IMR-90 (cell line): Measurements from ENCODE around the gene TUSC2. TPM values are rescaled to one million over a fixed set of nuclear protein-coding genes. Genes with fewer than 3 reads are reported as not detected.

ENCODE experiments used
- ATAC-seq: fragments of 200-7000 bp; cut with Tn5 transposase; 2 replicates; pipeline ENCODE4 v1.9.1; 2020; ENCODE audit warnings: low read depth, mild to moderate bottlenecking, moderate library complexity
- BruUV-seq: library from RNA; stranded (reverse); fragments of 400-500 nt; replicated peaks from 2 replicates; lab custom pipeline; 2021; lab: Mats Ljungman, UMichigan
- CTCF ChIA-PET: fragments of 300-600 bp; formaldehyde crosslinking; extraction: SDS; loops from one replicate; lab custom pipeline; 2021; ENCODE audit warnings: antibody characterized with exemption; lab: Yijun Ruan, JAX
- POLR2A ChIA-PET: fragments of 300-600 bp; sonication (Branson Sonifier 250); formaldehyde crosslinking; loops from one replicate; lab custom pipeline; 2022; ENCODE audit warnings: antibody characterized with exemption; ENCODE audit not compliant: unreplicated experiment; lab: Charles Lee
- DNase-seq: peaks from one replicate; pipeline ENCODE4 v3.0.0; 2013
- H2AFZ ChIP-seq: replicated peaks from 2 replicates; pipeline ENCODE3; 2013; ENCODE audit warnings: low read length, mild to moderate bottlenecking; ENCODE audit not compliant: poor library complexity
- H2AK5ac ChIP-seq: 2 replicates; pipeline ENCODE4 v1.6.1; 2013; ENCODE audit warnings: low read depth, low read length, inconsistent platforms
- H2AK9ac ChIP-seq: replicated peaks from 2 replicates; pipeline ENCODE3; 2013; ENCODE audit warnings: mild to moderate bottlenecking, low read depth, low read length, moderate library complexity; ENCODE audit not compliant: poor library complexity
- H2BK120ac ChIP-seq: 2 replicates; pipeline ENCODE4 v1.6.1; 2013; ENCODE audit warnings: low read depth, low read length, inconsistent platforms
- H2BK15ac ChIP-seq: 3 replicates; pipeline ENCODE4 v1.6.1; 2013; ENCODE audit warnings: low read depth, low read length, inconsistent platforms
- H2BK20ac ChIP-seq: 2 replicates; pipeline ENCODE4 v1.6.1; 2013; ENCODE audit warnings: low read depth, mild to moderate bottlenecking, inconsistent platforms, low read length, moderate library complexity
- H2BK5ac ChIP-seq: 2 replicates; pipeline ENCODE4 v1.6.1; 2013; ENCODE audit warnings: mild to moderate bottlenecking, low read depth, low read length, inconsistent platforms; ENCODE audit not compliant: poor library complexity, severe bottlenecking
- H3K14ac ChIP-seq: replicated peaks from 2 replicates; pipeline ENCODE4 v1.6.1; 2013; ENCODE audit warnings: low read depth, low read length, inconsistent platforms
- H3K18ac ChIP-seq: 2 replicates; pipeline ENCODE4 v1.6.1; 2013; ENCODE audit warnings: low read depth, low read length, control low read depth
- H3K23ac ChIP-seq: 2 replicates; pipeline ENCODE4 v1.6.1; 2013; ENCODE audit warnings: low read depth, low read length, inconsistent platforms
- H3K27ac ChIP-seq: 2 replicates; pipeline ENCODE4 v1.5.1; 2013; ENCODE audit warnings: mild to moderate bottlenecking, control low read depth, low read length; ENCODE audit not compliant: insufficient read depth
- H3K27me3 ChIP-seq: 2 replicates; pipeline ENCODE4 v1.6.1; 2013; ENCODE audit warnings: low read length; ENCODE audit not compliant: control insufficient read depth, insufficient read depth
- H3K36me3 ChIP-seq: 2 replicates; pipeline ENCODE4 v1.6.1; 2013; ENCODE audit warnings: low read length, mixed read lengths; ENCODE audit not compliant: control insufficient read depth, insufficient read depth
- H3K4ac ChIP-seq: 2 replicates; pipeline ENCODE4 v1.6.1; 2013; ENCODE audit warnings: low read depth, low read length, inconsistent platforms
- H3K4me1 ChIP-seq: 2 replicates; pipeline ENCODE4 v1.6.1; 2013; ENCODE audit warnings: low read length, mixed read lengths; ENCODE audit not compliant: control insufficient read depth, insufficient read depth
- H3K4me2 ChIP-seq: 2 replicates; pipeline ENCODE4 v1.6.1; 2013; ENCODE audit warnings: low read depth, mild to moderate bottlenecking, control low read depth, low read length, moderate library complexity
- H3K4me3 ChIP-seq: 2 replicates; pipeline ENCODE4 v1.5.1; 2013; ENCODE audit warnings: low read depth, mild to moderate bottlenecking, control low read depth, low read length, moderate library complexity; ENCODE audit not compliant: insufficient read depth
- H3K56ac ChIP-seq: 2 replicates; pipeline ENCODE4 v1.6.1; 2013; ENCODE audit warnings: low read length, inconsistent platforms; ENCODE audit not compliant: insufficient read depth; ENCODE audit errors: extremely low read depth
- H3K79me1 ChIP-seq, 2 experiments: 2 replicates each; pipeline ENCODE4 v1.6.1; 2013; ENCODE audit warnings: low read length in 2 of 2, inconsistent platforms in 1 of 2, low read depth in 1 of 2
- H3K9ac ChIP-seq: 2 replicates; pipeline ENCODE4 v1.6.1; 2013; ENCODE audit warnings: low read depth, low read length, control low read depth
- H3K9me1 ChIP-seq: 2 replicates; pipeline ENCODE4 v1.6.1; 2013; ENCODE audit warnings: low read length, inconsistent platforms; ENCODE audit not compliant: insufficient read depth
- H3K9me3 ChIP-seq: 2 replicates; pipeline ENCODE4 v1.6.1; 2013; ENCODE audit warnings: low read length; ENCODE audit not compliant: control insufficient read depth, insufficient read depth
- H4K20me1 ChIP-seq: 2 replicates; pipeline ENCODE4 v1.6.1; 2013; ENCODE audit warnings: low read length, inconsistent platforms; ENCODE audit not compliant: insufficient read depth
- H4K5ac ChIP-seq: 2 replicates; pipeline ENCODE4 v1.6.1; 2013; ENCODE audit warnings: mild to moderate bottlenecking, low read depth, low read length, control low read depth
- H4K8ac ChIP-seq, 2 experiments: 2 replicates each; pipeline ENCODE4 v1.6.1; 2013; ENCODE audit warnings: low read depth in 2 of 2, low read length in 2 of 2, control low read depth in 1 of 2, inconsistent platforms in 1 of 2
- H4K91ac ChIP-seq: 2 replicates; pipeline ENCODE4 v1.6.1; 2013; ENCODE audit warnings: low read depth, low read length, inconsistent platforms; ENCODE audit not compliant: insufficient read depth
- BHLHE40 ChIP-seq: fragments of 150-350 bp; IDR thresholded peaks from 2 replicates; pipeline ENCODE4 v1.6.1; 2016; ENCODE audit warnings: mild to moderate bottlenecking, low read depth, low read length
- CEBPB ChIP-seq: IDR thresholded peaks from 2 replicates; pipeline ENCODE4 v1.6.1; 2012; ENCODE audit warnings: low read depth, low read length, improper control_type of control experiment
- CHD1 ChIP-seq: IDR thresholded peaks from 2 replicates; pipeline ENCODE4 v1.6.1; 2012; ENCODE audit warnings: low read depth, low read length, improper control_type of control experiment
- ELK1 ChIP-seq: fragments of 150-350 bp; IDR thresholded peaks from 2 replicates; pipeline ENCODE4 v1.6.1; 2016; ENCODE audit warnings: low read depth, mild to moderate bottlenecking, low read length, moderate library complexity, borderline replicate concordance
- FOS ChIP-seq: fragments of 150-350 bp; IDR thresholded peaks from 2 replicates; pipeline ENCODE4 v1.6.1; 2016; ENCODE audit warnings: low read depth, low read length
- MXI1 ChIP-seq: IDR thresholded peaks from 2 replicates; pipeline ENCODE4 v1.6.1; 2012; ENCODE audit warnings: low read depth, mild to moderate bottlenecking, low read length, moderate library complexity, borderline replicate concordance
- NFE2L2 ChIP-seq: fragments of 150-350 bp; IDR thresholded peaks from 2 replicates; pipeline ENCODE4 v1.6.1; 2016; ENCODE audit warnings: low read depth, mild to moderate bottlenecking, low read length
- POLR2A ChIP-seq: IDR thresholded peaks from 2 replicates; pipeline ENCODE4 v1.6.1; 2012; ENCODE audit warnings: mild to moderate bottlenecking, low read depth, low read length
- RAD21 ChIP-seq: IDR thresholded peaks from 2 replicates; pipeline ENCODE4 v1.6.1; 2012; ENCODE audit warnings: low read length, improper control_type of control experiment
- RCOR1 ChIP-seq: IDR thresholded peaks from 2 replicates; pipeline ENCODE4 v1.6.1; 2012; ENCODE audit warnings: mild to moderate bottlenecking, low read length, improper control_type of control experiment; ENCODE audit not compliant: insufficient replicate concordance
- RFX5 ChIP-seq: IDR thresholded peaks from 2 replicates; pipeline ENCODE4 v1.8.0; 2012; ENCODE audit warnings: low read depth, mild to moderate bottlenecking, low read length, moderate library complexity
- SMC3 ChIP-seq: fragments of 150-350 bp; IDR thresholded peaks from 2 replicates; pipeline ENCODE4 v1.6.1; 2016; ENCODE audit warnings: low read depth, mild to moderate bottlenecking, antibody characterized with exemption, low read length, moderate library complexity
- WGBS, 2 experiments: methylation state at CpG; one replicate each; pipeline versions ENCODE4 v1.1.5 to v1.1.7; 2013; ENCODE audit warnings: missing lambda C conversion rate in 2 of 2; ENCODE audit not compliant: insufficient read length in 1 of 2; ENCODE audit errors: extremely low coverage in 2 of 2; 5-methylcytosine and 5-hydroxymethylcytosine counted together
- dilution Hi-C: fragments of 300-500 bp; cut with HindIII; formaldehyde crosslinking; loops from one replicate; pipeline ENCODE4 v1.14.3; 2018; ENCODE audit warnings: low sequenced_read_pairs; ENCODE audit not compliant: unreplicated experiment
- in situ Hi-C: fragments of 300-500 bp; cut with MboI; formaldehyde crosslinking; loops from 3 replicates; pipeline ENCODE4 v1.14.3; 2019; ENCODE audit warnings: low sequenced_read_pairs, inconsistent platforms, mixed read lengths
- intact Hi-C: fragments of 100-400 bp; cut with micrococcal nuclease; formaldehyde crosslinking; loops from 2 replicates; pipeline ENCODE4 v1.10.0; 2022
- polyA plus RNA-seq, 3 experiments: library from polyadenylated mRNA; depleted of rRNA; stranded (reverse); fragments of >200 nt; gene quantifications; 2 replicates each; pipeline ENCODE4 v1.2.3, GENCODE V29; 2012; ENCODE audit warnings: low replicate concordance in 1 of 3
- total RNA-seq: library from RNA; depleted of rRNA; stranded (reverse); fragments of >200 nt; gene quantifications from 2 replicates; pipeline ENCODE4 v1.2.3, GENCODE V29; 2012
- TF ChIP-seq, protein P1 (sequence below): fragments of 150-350 bp; IDR thresholded peaks from 2 replicates; pipeline ENCODE4 v1.6.1; 2017; ENCODE audit warnings: mild to moderate bottlenecking, antibody characterized with exemption, low read length, low read depth
- TF ChIP-seq, protein P2 (sequence below): conservative IDR thresholded peaks from 2 replicates; pipeline ENCODE4 v1.5.1; 2012; ENCODE audit warnings: mild to moderate bottlenecking, low read depth, low read length, improper control_type of control experiment

The TUSC2 gene
- total and polyA plus RNA-seq, 2 of the 4 experiments (the other 2 are of a cell fraction), result 13.4 to 24.0 TPM

GRCh38 chr3:50337175-50337861 lies 9.3 kb upstream of the TUSC2 start:
- peak overlapping the region; percentile 94 for H2AFZ ChIP-seq
- H3K4me1 ChIP-seq, result peaks cover 32% of the 10 kb centered on the region
- in situ Hi-C loops (loop anchor here (25.0 kb wide), 3 partner anchors 1050 to 1825 kb away; partner anchors contain the start of genes ABHD14B, GPR62, MANF and PCBP4), dilution Hi-C loops (no loop called here), intact Hi-C loops (no loop called here)
- peak overlapping the region; percentile 96 for H4K91ac ChIP-seq
- WGBS, 2 experiments, result 1% methylated on average over 61 of the region's 79 CpGs; no CpG with 5 or more reads in 1 of the 2 experiments
- H3K9ac ChIP-seq, result peak overlapping the region; percentile 91
- H3K4me2 ChIP-seq, result peak overlapping the region; percentile 62
- peak overlapping the region; percentile 84; the same call in 1 of the 2 replicates for H3K23ac ChIP-seq
- H4K8ac ChIP-seq, result peak overlapping the region; percentile 96 to 99
- peak overlapping the region; percentile 96 for H2AK5ac ChIP-seq
- H3K79me1 ChIP-seq, result peaks cover 15 to 60% of the 10 kb centered on the region in 2 experiments; a peak in 3 of 4 replicates
- peaks cover 39% of the 10 kb centered on the region for H4K20me1 ChIP-seq
- H2BK120ac ChIP-seq, result peak overlapping the region; percentile 60; the same call in 1 of the 2 replicates
- BruUV-seq, result no TSS peak
- no peaks in the 10 kb centered on the region for H3K9me3 ChIP-seq
- peak overlapping the region; percentile 96 for H3K14ac ChIP-seq
- ATAC-seq (peak; percentile 88), DNase-seq (peak; percentile 99)
- peak overlapping the region; percentile 73 for H3K4me3 ChIP-seq
- peaks cover 3% of the 10 kb centered on the region for H3K36me3 ChIP-seq
- no peak overlapping the region for H2BK15ac ChIP-seq
- no peak overlapping the region for H2BK20ac ChIP-seq
- H3K18ac ChIP-seq, result peak overlapping the region; percentile 6; the same call in 1 of the 2 replicates
- H3K27me3 ChIP-seq, result no peaks in the 10 kb centered on the region
- H3K9me1 ChIP-seq, result peaks cover 26% of the 10 kb centered on the region
- CTCF ChIA-PET, result interaction anchor here (0.8 to 1.2 kb wide), 2 partner anchors 9 to 13 kb away, joined by 4 read pairs; partner anchors contain the start of gene TUSC2
- H2AK9ac ChIP-seq, result peak overlapping the region; percentile 99
- H3K27ac ChIP-seq, result peak overlapping the region; percentile 84
- H2BK5ac ChIP-seq, result peak overlapping the region; percentile 81
- H3K4ac ChIP-seq, result peak overlapping the region; percentile 91
- POLR2A ChIA-PET, result interaction anchor here (0.7 to 1.4 kb wide), 4 partner anchors 9 to 45 kb away, joined by 3 to 6 read pairs (median 4); partner anchors contain the start of genes IFRD2 and TUSC2
- H4K5ac ChIP-seq, result peak overlapping the region; percentile 59
- peak overlapping the region; percentile 94; the same call in 1 of the 2 replicates for H3K56ac ChIP-seq
- TF ChIP-seq, protein P1, sequence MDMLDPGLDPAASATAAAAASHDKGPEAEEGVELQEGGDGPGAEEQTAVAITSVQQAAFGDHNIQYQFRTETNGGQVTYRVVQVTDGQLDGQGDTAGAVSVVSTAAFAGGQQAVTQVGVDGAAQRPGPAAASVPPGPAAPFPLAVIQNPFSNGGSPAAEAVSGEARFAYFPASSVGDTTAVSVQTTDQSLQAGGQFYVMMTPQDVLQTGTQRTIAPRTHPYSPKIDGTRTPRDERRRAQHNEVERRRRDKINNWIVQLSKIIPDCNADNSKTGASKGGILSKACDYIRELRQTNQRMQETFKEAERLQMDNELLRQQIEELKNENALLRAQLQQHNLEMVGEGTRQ, result no peak
- TF ChIP-seq ELK1 (no peak), SMC3 (no peak), RCOR1 (no peak), CEBPB (peak; percentile 32), BHLHE40 (peak; percentile 98), CHD1 (no peak), NFE2L2 (no peak), RFX5 (no peak), POLR2A (peak; percentile 90), FOS (peak; percentile 16; the same call in 1 of the 2 replicates), RAD21 (no peak), MXI1 (peak; percentile 92)
- TF ChIP-seq, protein P2, sequence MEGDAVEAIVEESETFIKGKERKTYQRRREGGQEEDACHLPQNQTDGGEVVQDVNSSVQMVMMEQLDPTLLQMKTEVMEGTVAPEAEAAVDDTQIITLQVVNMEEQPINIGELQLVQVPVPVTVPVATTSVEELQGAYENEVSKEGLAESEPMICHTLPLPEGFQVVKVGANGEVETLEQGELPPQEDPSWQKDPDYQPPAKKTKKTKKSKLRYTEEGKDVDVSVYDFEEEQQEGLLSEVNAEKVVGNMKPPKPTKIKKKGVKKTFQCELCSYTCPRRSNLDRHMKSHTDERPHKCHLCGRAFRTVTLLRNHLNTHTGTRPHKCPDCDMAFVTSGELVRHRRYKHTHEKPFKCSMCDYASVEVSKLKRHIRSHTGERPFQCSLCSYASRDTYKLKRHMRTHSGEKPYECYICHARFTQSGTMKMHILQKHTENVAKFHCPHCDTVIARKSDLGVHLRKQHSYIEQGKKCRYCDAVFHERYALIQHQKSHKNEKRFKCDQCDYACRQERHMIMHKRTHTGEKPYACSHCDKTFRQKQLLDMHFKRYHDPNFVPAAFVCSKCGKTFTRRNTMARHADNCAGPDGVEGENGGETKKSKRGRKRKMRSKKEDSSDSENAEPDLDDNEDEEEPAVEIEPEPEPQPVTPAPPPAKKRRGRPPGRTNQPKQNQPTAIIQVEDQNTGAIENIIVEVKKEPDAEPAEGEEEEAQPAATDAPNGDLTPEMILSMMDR, result no peak
